NCI-H69 (cell line): Measurements from ENCODE around the gene CHAF1B.

Experiments used
- DNase-seq: peaks from one replicate; lab custom pipeline; 2025; lab: John Stamatoyannopoulos, UW

The CHAF1B gene

GRCh38 chr21:36428761-36429432, 43.7 kb downstream of the CHAF1B start:
- no peak for DNase-seq

DNA sequence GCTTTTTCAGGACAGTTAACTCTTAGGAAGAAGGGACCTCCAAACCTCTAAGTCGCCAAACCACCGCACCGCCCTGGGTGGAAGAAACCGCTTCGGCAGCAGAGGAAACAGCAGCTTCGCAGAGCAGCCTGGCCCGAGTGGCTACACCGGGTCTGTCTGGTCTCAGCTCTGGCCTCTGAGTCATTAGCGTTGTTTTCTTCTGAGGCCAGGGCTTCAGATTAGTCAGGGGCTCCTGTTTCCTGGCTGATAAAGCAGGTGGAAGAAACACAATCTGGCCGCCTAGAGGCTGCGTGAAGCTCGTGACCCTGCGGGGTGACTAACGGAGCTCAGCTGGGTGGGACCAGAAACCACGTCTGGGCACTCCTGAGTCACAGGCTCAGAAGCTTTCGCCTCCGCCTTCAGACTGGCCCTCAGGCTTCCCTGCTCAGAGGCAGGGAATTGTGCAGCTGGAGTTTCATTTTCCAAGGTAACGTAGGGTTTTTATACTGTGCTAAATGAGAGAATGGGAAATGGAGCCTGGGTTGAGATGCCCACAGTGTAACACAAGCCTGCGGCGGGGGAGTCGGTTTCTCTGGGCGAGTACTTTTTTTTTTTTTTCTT, 44.9 kb downstream of the CHAF1B start:
- peak; percentile 61 for DNase-seq

DNA sequence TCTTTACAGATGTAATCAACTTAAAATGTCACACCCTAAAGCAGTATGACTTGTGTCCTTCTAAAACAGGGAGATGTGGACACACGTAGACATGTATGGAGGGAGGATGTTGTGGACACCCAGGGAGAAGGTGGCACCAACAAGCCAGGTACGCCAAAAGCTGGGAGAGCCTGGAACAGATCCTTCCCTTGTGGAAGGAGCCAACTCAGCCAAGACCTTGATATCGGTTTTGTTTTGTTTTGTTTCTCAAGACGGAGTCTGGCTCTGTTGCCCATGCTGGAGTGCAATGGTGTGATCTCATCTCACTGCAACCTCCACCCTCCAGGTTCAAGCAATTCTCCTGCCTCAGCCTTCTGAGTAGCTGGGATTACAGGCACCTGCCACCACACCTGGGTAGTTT, 45.6 kb downstream of the CHAF1B start:
- no peak for DNase-seq

- DNase-seq: no peak
Observed at GRCh38 chr21:36431252-36431651, 46.1 kb downstream of the CHAF1B start.

DNA sequence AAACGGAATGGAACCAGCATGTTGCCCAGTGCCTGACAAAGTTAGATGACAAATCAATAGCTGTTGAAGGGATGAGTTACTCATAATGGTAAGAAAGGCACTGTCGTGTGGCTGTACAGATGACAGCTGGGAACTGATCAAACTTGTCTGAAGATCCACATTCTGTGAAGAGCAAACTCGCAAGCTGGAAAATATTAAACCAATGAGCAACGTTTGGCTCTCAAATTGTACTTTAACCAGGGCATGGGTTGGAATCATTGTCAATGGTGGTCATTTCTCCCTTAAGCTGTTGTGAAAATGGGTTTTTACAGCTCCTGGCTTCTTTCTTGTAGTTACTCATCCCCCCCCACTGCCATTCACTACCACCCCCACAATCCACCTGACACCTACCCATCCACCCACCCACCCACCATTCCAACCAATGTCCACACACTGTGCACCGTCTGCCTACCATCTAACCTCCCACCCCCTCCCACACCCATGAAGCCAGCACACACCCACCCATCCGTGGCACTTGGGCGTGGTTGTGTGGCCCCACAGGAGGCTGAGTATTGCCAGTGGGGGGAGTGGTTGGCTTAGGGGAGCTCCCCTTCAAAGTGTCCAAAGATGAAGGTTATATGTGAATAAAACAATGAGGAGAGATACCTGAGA, 48.0 kb downstream of the CHAF1B start:
- DNase-seq: no peak

- no peak for DNase-seq
Observed at GRCh38 chr21:36434144-36434543, 49.0 kb downstream of the CHAF1B start.

- no peak for DNase-seq
Observed at GRCh38 chr21:36436829-36437744, 51.9 kb downstream of the CHAF1B start.

- no peak for DNase-seq
Observed at GRCh38 chr21:36437745-36438128, 52.5 kb downstream of the CHAF1B start.

- no peak for DNase-seq
Observed at GRCh38 chr21:36441715-36442114, 56.5 kb downstream of the CHAF1B start.

GRCh38 chr21:36446301-36446700, 61.1 kb downstream of the CHAF1B start:
- DNase-seq: no peak

- DNase-seq: no peak
Observed at GRCh38 chr21:36450511-36450910, 65.3 kb downstream of the CHAF1B start.

DNA sequence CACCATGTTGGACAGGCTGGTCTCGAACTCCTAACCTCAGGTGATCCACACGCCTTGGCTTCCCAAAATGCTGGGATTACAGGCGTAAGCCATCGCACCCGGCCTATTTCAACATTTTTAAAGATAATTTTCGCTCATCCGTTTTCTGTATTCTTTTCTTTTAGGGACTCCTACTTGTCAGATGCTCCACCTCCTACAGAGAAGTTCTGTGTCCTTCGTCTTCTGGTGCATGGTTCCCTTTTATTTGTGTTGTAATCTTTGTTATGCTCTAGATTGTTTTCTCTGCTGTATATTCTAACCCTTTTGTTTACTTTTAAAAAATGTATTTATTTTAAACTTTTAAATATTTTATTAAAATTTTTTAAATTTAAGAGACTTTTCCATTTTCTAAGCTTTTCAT, 66.3 kb downstream of the CHAF1B start:
- DNase-seq: no peak

DNA sequence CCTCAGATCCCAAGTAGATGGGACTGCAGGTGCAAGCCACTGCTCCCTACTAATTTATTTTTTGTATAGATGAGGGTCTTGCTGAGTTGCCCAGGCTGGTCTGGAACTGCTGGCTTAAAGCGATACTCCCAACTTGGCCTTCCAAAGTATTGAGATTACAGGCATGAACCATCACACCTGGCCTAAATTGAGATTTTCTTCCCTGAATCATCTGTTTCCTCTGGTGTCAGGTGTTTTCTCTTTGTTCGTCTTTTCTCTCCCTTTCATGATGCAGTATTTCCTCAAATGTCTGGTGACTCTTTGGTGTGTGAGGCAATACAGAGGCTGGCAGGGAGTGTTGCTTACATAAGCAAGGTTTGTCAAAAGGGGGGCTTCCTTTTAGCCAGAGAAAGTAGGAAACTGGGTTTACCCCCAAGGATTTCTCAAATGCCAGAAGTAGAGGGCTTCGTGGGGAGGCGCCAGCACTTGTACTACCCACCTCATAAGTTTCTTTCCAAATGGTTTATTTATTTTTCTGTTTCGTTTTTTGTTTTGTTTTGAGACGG, 67.2 kb downstream of the CHAF1B start:
- DNase-seq: peak; percentile 21

GRCh38 chr21:36454093-36454531, 68.9 kb downstream of the CHAF1B start:
- DNase-seq: peak; percentile 97

DNA sequence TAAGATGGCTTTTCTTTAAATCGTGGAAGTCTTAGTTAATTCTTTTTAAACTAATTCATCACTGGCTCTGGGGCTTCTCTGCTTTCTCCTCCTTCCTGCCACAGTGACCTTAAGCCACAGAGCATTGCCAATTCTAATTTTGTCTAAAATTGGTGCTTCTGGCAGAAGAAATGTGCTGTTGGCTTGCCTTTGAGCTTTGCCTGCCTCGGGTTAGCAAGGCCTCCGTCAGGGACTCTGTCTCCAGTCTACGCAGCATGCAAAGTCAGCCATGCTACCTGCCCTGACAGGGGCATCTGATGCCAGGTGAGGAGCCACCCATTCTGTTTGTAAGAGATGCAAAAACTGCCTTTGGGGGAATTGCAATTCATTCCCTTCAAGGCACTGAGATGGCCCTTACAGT, 69.5 kb downstream of the CHAF1B start:
- DNase-seq: peak; percentile 57

DNA sequence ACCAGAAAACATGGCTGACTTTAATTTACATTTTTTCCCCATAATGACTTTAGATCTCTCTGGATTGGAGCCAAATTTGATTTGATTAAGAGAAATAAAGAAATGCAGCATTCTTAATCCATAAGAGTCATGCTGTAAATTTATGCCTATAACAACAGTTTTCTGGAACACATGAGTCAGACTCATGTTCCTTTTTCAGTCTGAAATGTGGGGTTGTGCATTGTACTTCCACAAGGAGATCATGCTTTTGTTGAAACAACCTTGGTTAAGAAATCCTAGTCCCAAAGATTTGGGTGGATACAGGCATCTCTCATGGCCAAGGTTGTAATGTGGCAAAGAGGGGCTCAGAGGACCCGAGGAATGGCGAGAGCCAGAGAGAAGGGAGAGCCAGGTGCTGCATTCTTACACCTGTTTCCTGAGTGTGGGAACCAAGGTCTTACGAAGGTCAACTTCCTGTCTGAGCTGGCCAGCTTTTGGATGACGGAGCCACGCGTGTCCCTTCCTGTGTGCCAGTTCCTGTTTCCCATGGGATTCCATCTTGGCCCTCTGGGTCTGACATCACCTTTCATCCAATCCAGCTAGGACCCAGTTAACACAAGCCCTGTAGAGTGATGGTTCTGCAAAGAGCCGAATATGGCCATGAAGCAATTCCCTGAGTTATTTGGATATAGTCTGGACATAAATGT, 71.7 kb downstream of the CHAF1B start:
- peak; percentile 15 for DNase-seq

DNA sequence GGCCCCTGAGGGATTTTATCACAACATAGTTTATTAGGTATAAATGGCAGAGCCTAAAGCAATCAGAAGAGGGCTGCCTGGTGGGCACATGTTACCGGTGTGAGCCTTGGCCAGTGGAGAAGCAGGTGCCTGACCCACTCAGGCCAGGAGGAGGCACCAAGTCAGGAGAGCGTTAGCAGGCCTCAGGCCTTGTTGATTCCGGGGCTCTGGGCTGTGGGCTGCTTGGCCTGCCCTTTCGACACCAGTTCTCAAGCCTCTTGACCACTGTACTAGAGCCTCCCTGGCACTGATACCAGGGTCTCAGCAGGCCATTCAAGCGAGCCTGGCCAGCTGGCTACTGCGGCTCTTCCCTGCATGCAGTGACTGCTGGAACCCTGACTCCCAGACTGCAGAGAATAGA, 73.9 kb downstream of the CHAF1B start:
- no peak for DNase-seq

DNA sequence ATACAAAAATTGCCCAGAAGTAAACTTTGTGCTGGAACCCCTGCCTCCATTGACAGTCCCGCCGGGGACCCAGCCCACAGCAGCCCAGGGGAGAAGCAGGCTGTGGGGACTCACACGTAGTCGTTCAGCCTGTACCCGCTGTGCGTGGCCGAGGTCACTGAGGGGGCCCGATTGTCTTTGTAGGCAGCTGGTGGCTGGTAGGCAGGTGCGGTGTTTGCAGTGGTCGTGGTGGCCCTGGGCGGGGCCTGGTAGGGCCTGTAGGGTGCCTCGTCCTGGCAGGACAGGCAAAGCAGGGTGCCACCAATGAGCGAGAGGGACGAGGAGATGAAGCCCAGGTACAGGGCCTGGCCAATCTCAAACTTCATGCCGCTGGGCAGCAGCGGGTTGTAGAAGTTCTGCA, 75.7 kb downstream of the CHAF1B start:
- no peak for DNase-seq

GRCh38 chr21:36461277-36461917, 76.2 kb downstream of the CHAF1B start:
- no peak for DNase-seq

DNA sequence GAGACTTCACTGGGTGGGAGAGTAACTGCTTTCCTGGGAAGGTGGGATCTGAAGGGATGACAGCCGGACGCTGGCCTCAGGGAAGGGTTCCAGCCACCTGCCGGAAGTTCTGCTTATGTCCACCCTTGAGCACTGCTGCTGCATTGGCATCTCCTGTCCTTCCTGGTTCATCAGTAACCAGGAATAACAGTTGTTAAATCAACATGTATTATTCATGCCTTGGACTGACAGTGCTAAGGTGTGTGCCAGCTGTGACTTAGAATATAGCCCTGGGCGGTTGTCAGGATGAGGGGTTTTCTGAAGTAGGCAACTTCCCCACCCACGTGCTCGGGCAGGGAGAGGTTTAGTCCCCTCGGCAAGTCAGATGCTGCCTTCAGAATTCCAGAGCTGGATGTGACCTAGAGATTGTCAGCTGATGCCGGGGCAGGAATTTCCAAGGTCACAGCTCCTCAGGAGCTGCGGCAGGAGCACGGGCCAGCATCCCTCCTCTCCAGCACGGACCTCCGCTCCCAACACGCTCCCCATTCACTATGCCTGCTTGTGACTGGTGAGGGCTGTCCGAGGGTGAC, 76.8 kb downstream of the CHAF1B start:
- no peak for DNase-seq

DNA sequence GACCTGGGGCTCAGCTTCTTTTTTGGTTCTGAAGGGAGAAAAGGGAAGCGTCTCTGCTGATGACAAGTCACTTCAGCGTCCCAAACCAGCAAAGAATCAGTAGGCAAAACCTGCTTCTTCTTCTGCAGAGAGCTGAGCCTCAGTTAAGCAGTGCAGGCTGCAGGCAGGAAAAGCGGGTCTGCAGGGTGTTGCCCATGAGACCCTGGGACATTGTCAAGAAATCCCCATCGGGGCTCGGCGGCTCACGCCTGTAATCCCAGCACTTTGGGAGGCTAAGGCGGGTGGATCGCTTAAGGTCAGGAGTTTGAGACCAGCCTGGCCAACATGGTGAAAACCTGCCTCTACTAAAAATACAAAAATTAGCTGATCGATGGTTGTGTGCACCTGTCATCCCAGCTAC, 78.0 kb downstream of the CHAF1B start:
- DNase-seq: no peak
